ENCODE measurements around the gene CAMK2D. TPM values are rescaled to one million over a fixed set of nuclear protein-coding genes. Genes with fewer than 3 reads are reported as not detected.

CAMK2D gene
- total RNA-seq, 1 donor from 2014 or later = 147 TPM

GRCh38 chr4:113657586-113658233 lies 103.8 kb downstream of the CAMK2D start:
- H3K4me3 ChIP-seq (ENCODE audit: low read length in 3 of 3) = peak overlapping the region in 1 of 3 donors; percentile 45
- peaks cover 0 to 16% (median 3%) of the 10 kb centered on the region in 3 donors for H3K4me1 ChIP-seq (ENCODE audit: control insufficient read depth in 3 of 3, insufficient read depth in 3 of 3, low read length in 3 of 3)

GRCh38 chr4:113653871-113654270 lies 107.7 kb downstream of the CAMK2D start:
- no peak overlapping the region for H3K27ac ChIP-seq (ENCODE audit: low read depth, low read length)
- no peak overlapping the region for H3K4me3 ChIP-seq (ENCODE audit: low read length in 3 of 3)
- no peaks in the 10 kb centered on the region for H3K27me3 ChIP-seq (ENCODE audit: control insufficient read depth in 3 of 3, insufficient read depth in 3 of 3, low read length in 3 of 3)
- H3K9ac ChIP-seq (ENCODE audit: low read depth in 1 of 3, low read length in 3 of 3) = no peak overlapping the region
- H3K9me3 ChIP-seq (ENCODE audit: control insufficient read depth in 3 of 3, low read length in 3 of 3) = no peaks in the 10 kb centered on the region
- peaks cover 0 to 13% (median 3%) of the 10 kb centered on the region in 3 donors for H3K4me1 ChIP-seq (ENCODE audit: control insufficient read depth in 3 of 3, insufficient read depth in 3 of 3, low read length in 3 of 3)
- H3K36me3 ChIP-seq (ENCODE audit: control insufficient read depth in 3 of 3, insufficient read depth in 3 of 3, low read length in 3 of 3) = no peaks in the 10 kb centered on the region

More at GRCh38 chr4:113657586-113658233, 103.8 kb downstream of the CAMK2D start:
- Histone ChIP-seq H3K27me3 (ENCODE audit: control insufficient read depth in 3 of 3, insufficient read depth in 3 of 3, low read length in 3 of 3) (no peaks in the 10 kb centered on the region), H3K27ac (ENCODE audit: low read depth, low read length) (no peak overlapping the region), H3K9ac (ENCODE audit: low read depth in 1 of 3, low read length in 3 of 3) (no peak overlapping the region), H3K36me3 (ENCODE audit: control insufficient read depth in 3 of 3, insufficient read depth in 3 of 3, low read length in 3 of 3) (no peaks in the 10 kb centered on the region), H3K9me3 (ENCODE audit: control insufficient read depth in 3 of 3, low read length in 3 of 3) (no peaks in the 10 kb centered on the region)

GRCh38 chr4:113646442-113646822 lies 115.1 kb downstream of the CAMK2D start:
- H3K27me3 ChIP-seq (ENCODE audit: control insufficient read depth in 3 of 3, insufficient read depth in 3 of 3, low read length in 3 of 3) = no peaks in the 10 kb centered on the region
- no peak overlapping the region for H3K9ac ChIP-seq (ENCODE audit: low read depth in 1 of 3, low read length in 3 of 3)
- H3K4me3 ChIP-seq (ENCODE audit: low read length in 3 of 3) = no peak overlapping the region
- H3K9me3 ChIP-seq (ENCODE audit: control insufficient read depth in 3 of 3, low read length in 3 of 3) = no peaks in the 10 kb centered on the region
- peaks cover 4 to 11% (median 7%) of the 10 kb centered on the region in 3 donors for H3K4me1 ChIP-seq (ENCODE audit: control insufficient read depth in 3 of 3, insufficient read depth in 3 of 3, low read length in 3 of 3)
- no peaks in the 10 kb centered on the region for H3K36me3 ChIP-seq (ENCODE audit: control insufficient read depth in 3 of 3, insufficient read depth in 3 of 3, low read length in 3 of 3)
- H3K27ac ChIP-seq (ENCODE audit: low read depth, low read length) = no peak overlapping the region

DNA sequence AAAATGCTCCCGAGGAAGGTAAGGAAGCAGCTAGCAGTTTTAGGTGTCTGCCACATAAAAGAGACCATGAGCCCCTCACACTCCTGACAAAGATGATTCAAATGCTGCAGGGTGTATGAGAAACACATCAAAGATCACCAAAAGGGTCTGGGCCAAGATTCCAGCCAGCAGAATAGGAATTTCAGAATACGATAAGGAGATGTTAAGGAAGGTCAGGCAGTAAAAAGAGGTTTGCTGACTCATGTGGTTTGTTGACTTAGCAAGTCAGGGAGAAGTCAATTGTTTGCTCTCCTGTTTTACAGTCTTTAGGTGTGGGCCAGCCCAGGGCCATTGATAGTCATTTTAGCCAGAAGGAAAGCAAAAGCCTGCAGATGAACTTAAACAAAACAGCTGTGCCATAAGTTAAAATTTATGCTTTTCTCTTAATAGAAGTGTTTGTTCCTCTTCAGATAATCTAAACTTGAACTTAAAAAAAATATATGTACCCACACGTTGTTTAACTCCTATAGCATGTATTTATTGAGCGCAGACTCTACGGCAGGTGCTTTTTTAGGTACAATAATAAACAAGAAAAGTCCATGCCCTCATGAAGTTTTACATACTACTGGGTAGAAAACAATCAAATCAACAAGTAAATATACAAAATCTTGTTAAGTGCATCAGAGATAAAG lies 115.6 kb downstream of the CAMK2D start:
- Histone ChIP-seq H3K4me1 (ENCODE audit: control insufficient read depth in 3 of 3, insufficient read depth in 3 of 3, low read length in 3 of 3) (peaks cover 4 to 11% (median 7%) of the 10 kb centered on the region in 3 donors), H3K9me3 (ENCODE audit: control insufficient read depth in 3 of 3, low read length in 3 of 3) (no peaks in the 10 kb centered on the region), H3K4me3 (ENCODE audit: low read length in 3 of 3) (no peak overlapping the region), H3K36me3 (ENCODE audit: control insufficient read depth in 3 of 3, insufficient read depth in 3 of 3, low read length in 3 of 3) (no peaks in the 10 kb centered on the region), H3K9ac (ENCODE audit: low read depth in 1 of 3, low read length in 3 of 3) (no peak overlapping the region), H3K27ac (ENCODE audit: low read depth, low read length) (no peak overlapping the region), H3K27me3 (ENCODE audit: control insufficient read depth in 3 of 3, insufficient read depth in 3 of 3, low read length in 3 of 3) (no peaks in the 10 kb centered on the region)

- Histone ChIP-seq H3K27ac (ENCODE audit: low read depth, low read length) (no peak overlapping the region), H3K9me3 (ENCODE audit: control insufficient read depth in 3 of 3, low read length in 3 of 3) (no peaks in the 10 kb centered on the region), H3K9ac (ENCODE audit: low read depth in 1 of 3, low read length in 3 of 3) (no peak overlapping the region), H3K27me3 (ENCODE audit: control insufficient read depth in 3 of 3, insufficient read depth in 3 of 3, low read length in 3 of 3) (no peaks in the 10 kb centered on the region), H3K4me3 (ENCODE audit: low read length in 3 of 3) (no peak overlapping the region), H3K36me3 (ENCODE audit: control insufficient read depth in 3 of 3, insufficient read depth in 3 of 3, low read length in 3 of 3) (no peaks in the 10 kb centered on the region), H3K4me1 (ENCODE audit: control insufficient read depth in 3 of 3, insufficient read depth in 3 of 3, low read length in 3 of 3) (peaks cover 4 to 11% (median 7%) of the 10 kb centered on the region in 3 donors)
Observed at GRCh38 chr4:113645288-113645687, 116.2 kb downstream of the CAMK2D start.

- Histone ChIP-seq H3K27ac (ENCODE audit: low read depth, low read length) (no peak overlapping the region), H3K9me3 (ENCODE audit: control insufficient read depth in 3 of 3, low read length in 3 of 3) (no peaks in the 10 kb centered on the region), H3K4me3 (ENCODE audit: low read length in 3 of 3) (no peak overlapping the region), H3K9ac (ENCODE audit: low read depth in 1 of 3, low read length in 3 of 3) (no peak overlapping the region), H3K4me1 (ENCODE audit: control insufficient read depth in 3 of 3, insufficient read depth in 3 of 3, low read length in 3 of 3) (peaks cover 4 to 11% (median 7%) of the 10 kb centered on the region in 3 donors), H3K36me3 (ENCODE audit: control insufficient read depth in 3 of 3, insufficient read depth in 3 of 3, low read length in 3 of 3) (no peaks in the 10 kb centered on the region), H3K27me3 (ENCODE audit: control insufficient read depth in 3 of 3, insufficient read depth in 3 of 3, low read length in 3 of 3) (no peaks in the 10 kb centered on the region)
Observed at GRCh38 chr4:113644398-113644797, 117.1 kb downstream of the CAMK2D start.

- Histone ChIP-seq H3K4me3 (ENCODE audit: low read length in 3 of 3) (no peak overlapping the region), H3K9ac (ENCODE audit: low read depth in 1 of 3, low read length in 3 of 3) (no peak overlapping the region), H3K9me3 (ENCODE audit: control insufficient read depth in 3 of 3, low read length in 3 of 3) (no peaks in the 10 kb centered on the region), H3K27ac (ENCODE audit: low read depth, low read length) (no peak overlapping the region), H3K4me1 (ENCODE audit: control insufficient read depth in 3 of 3, insufficient read depth in 3 of 3, low read length in 3 of 3) (peaks cover 4 to 11% (median 7%) of the 10 kb centered on the region in 3 donors), H3K27me3 (ENCODE audit: control insufficient read depth in 3 of 3, insufficient read depth in 3 of 3, low read length in 3 of 3) (no peaks in the 10 kb centered on the region), H3K36me3 (ENCODE audit: control insufficient read depth in 3 of 3, insufficient read depth in 3 of 3, low read length in 3 of 3) (no peaks in the 10 kb centered on the region)
Observed at GRCh38 chr4:113643505-113643904, 118.0 kb downstream of the CAMK2D start.

DNA sequence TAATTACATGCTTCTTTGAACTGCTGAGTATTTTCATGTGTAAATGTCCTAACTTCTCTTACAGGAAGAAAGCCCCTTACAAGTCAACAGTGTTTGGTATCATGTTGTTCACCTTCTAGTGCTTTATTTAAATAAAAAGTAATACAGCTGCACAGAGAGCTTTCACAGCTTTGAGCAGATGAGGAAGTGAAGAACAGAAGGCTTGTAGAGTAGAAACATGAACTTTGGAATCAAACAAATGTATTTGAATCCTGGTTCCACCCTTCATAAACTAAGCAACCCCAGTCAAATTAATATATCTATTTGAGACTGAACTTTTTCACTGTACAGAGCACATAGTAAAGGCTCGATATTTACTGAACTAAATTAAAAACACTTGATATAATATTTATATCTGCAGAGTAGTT lies 120.5 kb downstream of the CAMK2D start:
- H3K9me3 ChIP-seq (ENCODE audit: control insufficient read depth in 3 of 3, low read length in 3 of 3) = no peaks in the 10 kb centered on the region
- H3K36me3 ChIP-seq (ENCODE audit: control insufficient read depth in 3 of 3, insufficient read depth in 3 of 3, low read length in 3 of 3) = no peaks in the 10 kb centered on the region
- no peak overlapping the region for H3K9ac ChIP-seq (ENCODE audit: low read depth in 1 of 3, low read length in 3 of 3)
- peaks cover 6 to 13% (median 13%) of the 10 kb centered on the region in 3 donors for H3K4me1 ChIP-seq (ENCODE audit: control insufficient read depth in 3 of 3, insufficient read depth in 3 of 3, low read length in 3 of 3)
- H3K27me3 ChIP-seq (ENCODE audit: control insufficient read depth in 3 of 3, insufficient read depth in 3 of 3, low read length in 3 of 3) = no peaks in the 10 kb centered on the region
- H3K4me3 ChIP-seq (ENCODE audit: low read length in 3 of 3) = no peak overlapping the region
- H3K27ac ChIP-seq (ENCODE audit: low read depth, low read length) = no peak overlapping the region

- Histone ChIP-seq H3K27ac (ENCODE audit: low read depth, low read length) (peak overlapping the region; percentile 9), H3K9ac (ENCODE audit: low read depth in 1 of 3, low read length in 3 of 3) (no peak overlapping the region), H3K4me3 (ENCODE audit: low read length in 3 of 3) (no peak overlapping the region), H3K9me3 (ENCODE audit: control insufficient read depth in 3 of 3, low read length in 3 of 3) (no peaks in the 10 kb centered on the region), H3K4me1 (ENCODE audit: control insufficient read depth in 3 of 3, insufficient read depth in 3 of 3, low read length in 3 of 3) (peaks cover 10 to 20% (median 11%) of the 10 kb centered on the region in 3 donors), H3K36me3 (ENCODE audit: control insufficient read depth in 3 of 3, insufficient read depth in 3 of 3, low read length in 3 of 3) (no peaks in the 10 kb centered on the region), H3K27me3 (ENCODE audit: control insufficient read depth in 3 of 3, insufficient read depth in 3 of 3, low read length in 3 of 3) (no peaks in the 10 kb centered on the region)
Observed at GRCh38 chr4:113639326-113639725, 122.2 kb downstream of the CAMK2D start.

DNA sequence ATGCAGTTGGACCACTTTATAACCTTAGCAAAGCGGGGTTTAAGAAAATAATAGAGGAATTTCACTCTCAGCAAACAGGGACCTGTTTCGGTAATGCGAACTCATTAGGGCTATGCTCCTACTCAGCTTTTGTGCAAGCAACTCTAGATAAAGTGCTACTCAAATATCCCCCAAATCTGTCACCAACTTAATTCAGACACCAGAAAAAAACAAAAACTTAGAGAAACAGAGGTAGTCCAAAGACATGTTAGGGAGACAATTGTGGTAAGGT lies 123.0 kb downstream of the CAMK2D start:
- Histone ChIP-seq H3K27me3 (ENCODE audit: control insufficient read depth in 3 of 3, insufficient read depth in 3 of 3, low read length in 3 of 3) (no peaks in the 10 kb centered on the region), H3K4me1 (ENCODE audit: control insufficient read depth in 3 of 3, insufficient read depth in 3 of 3, low read length in 3 of 3) (peaks cover 12 to 23% (median 17%) of the 10 kb centered on the region in 3 donors), H3K36me3 (ENCODE audit: control insufficient read depth in 3 of 3, insufficient read depth in 3 of 3, low read length in 3 of 3) (no peaks in the 10 kb centered on the region), H3K9me3 (ENCODE audit: control insufficient read depth in 3 of 3, low read length in 3 of 3) (no peaks in the 10 kb centered on the region), H3K4me3 (ENCODE audit: low read length in 3 of 3) (no peak overlapping the region), H3K9ac (ENCODE audit: low read depth in 1 of 3, low read length in 3 of 3) (no peak overlapping the region), H3K27ac (ENCODE audit: low read depth, low read length) (no peak overlapping the region)
